ENCODE measurements around the gene SLX4IP.

The SLX4IP gene

DNA sequence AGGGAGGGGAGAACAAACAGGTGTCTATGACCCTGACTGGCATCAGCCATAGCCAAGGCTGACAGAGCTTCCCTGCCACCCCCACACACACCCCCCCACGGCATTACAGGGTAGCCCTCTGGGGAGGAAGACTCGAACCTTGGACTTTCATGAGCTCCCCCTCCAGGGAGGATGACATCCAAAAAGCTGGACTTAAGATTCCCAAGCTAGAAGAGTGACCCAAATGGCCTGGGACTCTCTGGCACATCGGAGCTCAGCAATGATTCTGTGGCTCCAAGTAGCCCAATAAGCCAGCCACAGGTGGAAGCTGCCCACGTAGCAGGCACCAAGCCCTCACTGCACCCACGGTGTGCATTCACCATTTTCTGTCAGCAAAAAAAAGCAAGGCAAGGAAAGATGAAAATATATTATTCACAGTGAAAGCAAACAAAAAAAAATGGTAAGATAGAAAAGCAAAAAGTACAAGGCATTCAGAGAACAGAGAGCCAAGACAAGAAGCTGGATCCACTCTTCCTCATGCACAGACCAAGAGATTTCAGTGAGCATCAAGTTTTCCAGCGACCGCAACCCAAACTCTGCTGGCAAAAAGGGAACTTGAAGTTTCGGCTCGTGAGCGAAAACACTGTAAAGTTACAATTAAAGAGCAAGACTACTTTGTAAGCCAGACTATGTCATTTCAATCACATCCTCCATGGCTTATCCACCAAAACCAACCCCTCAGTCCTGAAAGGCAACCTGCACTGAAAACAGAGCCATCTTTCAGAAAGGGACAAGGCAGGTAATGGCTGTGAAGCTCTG is 227.8 kb downstream of the SLX4IP start:
- no peak for TF ChIP-seq ZNF660 (tag by site-specific recombination; IDR thresholded peaks at IDR 0.05)
- TF ChIP-seq ZNF398 (tag by site-specific recombination; IDR thresholded peaks at IDR 0.05): no peak
- TF ChIP-seq FEZF1 (tag by site-specific recombination; IDR thresholded peaks at IDR 0.05): no peak
- no peak for TF ChIP-seq RBAK (tag by site-specific recombination; IDR thresholded peaks at IDR 0.05)
- TF ChIP-seq ZXDB (tag by site-specific recombination; IDR thresholded peaks at IDR 0.05): no peak
- TF ChIP-seq ZNF76 (tag by site-specific recombination; IDR thresholded peaks at IDR 0.05; ENCODE audit: borderline replicate concordance, low read depth): no peak
- no peak for TF ChIP-seq ZNF366 (tag by site-specific recombination; conservative IDR thresholded peaks at IDR 0.05)
- no peak for TF ChIP-seq SALL2 (tag by site-specific recombination; IDR thresholded peaks at IDR 0.05; ENCODE audit: borderline replicate concordance)
- TF ChIP-seq ZNF600 (tag by site-specific recombination; IDR thresholded peaks at IDR 0.05): no peak
- TF ChIP-seq, protein P1, sequence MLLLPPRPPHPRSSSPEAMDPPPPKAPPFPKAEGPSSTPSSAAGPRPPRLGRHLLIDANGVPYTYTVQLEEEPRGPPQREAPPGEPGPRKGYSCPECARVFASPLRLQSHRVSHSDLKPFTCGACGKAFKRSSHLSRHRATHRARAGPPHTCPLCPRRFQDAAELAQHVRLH (tag by site-specific recombination; IDR thresholded peaks at IDR 0.05): no peak
- no peak for TF ChIP-seq ZNF433 (tag by site-specific recombination; IDR thresholded peaks at IDR 0.05; ENCODE audit: low read depth)
- TF ChIP-seq ZNF664 (tag by site-specific recombination; IDR thresholded peaks at IDR 0.05): no peak
- no peak for TF ChIP-seq ZBTB17 (tag by site-specific recombination; IDR thresholded peaks at IDR 0.05)
- no peak for TF ChIP-seq KLF16 (tag by site-specific recombination; IDR thresholded peaks at IDR 0.05)
- no peak for TF ChIP-seq ZNF704 (tag by site-specific recombination; IDR thresholded peaks at IDR 0.05)
- TF ChIP-seq, protein P2, sequence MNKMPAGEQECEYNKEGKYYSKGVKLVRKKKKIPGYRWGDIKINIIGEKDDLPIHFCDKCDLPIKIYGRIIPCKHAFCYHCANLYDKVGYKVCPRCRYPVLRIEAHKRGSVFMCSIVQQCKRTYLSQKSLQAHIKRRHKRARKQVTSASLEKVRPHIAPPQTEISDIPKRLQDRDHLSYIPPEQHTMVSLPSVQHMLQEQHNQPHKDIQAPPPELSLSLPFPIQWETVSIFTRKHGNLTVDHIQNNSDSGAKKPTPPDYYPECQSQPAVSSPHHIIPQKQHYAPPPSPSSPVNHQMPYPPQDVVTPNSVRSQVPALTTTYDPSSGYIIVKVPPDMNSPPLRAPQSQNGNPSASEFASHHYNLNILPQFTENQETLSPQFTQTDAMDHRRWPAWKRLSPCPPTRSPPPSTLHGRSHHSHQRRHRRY (tag by site-specific recombination; IDR thresholded peaks at IDR 0.05): no peak
- no peak for TF ChIP-seq ZNF423 (tag by site-specific recombination; IDR thresholded peaks at IDR 0.05)
- TF ChIP-seq ZNF121 (tag by site-specific recombination; IDR thresholded peaks at IDR 0.05): no peak
- no peak for TF ChIP-seq ZNF510 (tag by site-specific recombination; IDR thresholded peaks at IDR 0.05; ENCODE audit: insufficient replicate concordance)
- TF ChIP-seq ZNF791 (tag by site-specific recombination; IDR thresholded peaks at IDR 0.05): no peak
- no peak overlapping the region for H3K4me3 ChIP-seq (ENCODE audit: low read depth, low read length)
- peaks cover 28% of the 10 kb centered on the region for H3K4me1 ChIP-seq (ENCODE audit: control insufficient read depth, insufficient read depth, low read length)
- peaks cover 0 to 65% of the 10 kb centered on the region in 2 experiments; a peak in 2 of 3 replicates for H3K36me3 ChIP-seq (ENCODE audit: control insufficient read depth in 2 of 2, insufficient read depth in 1 of 2, low read length in 2 of 2)
- H3K27ac ChIP-seq (ENCODE audit: extremely low read depth, low read depth, low read length): no peak overlapping the region
- H3K9me3 ChIP-seq (ENCODE audit: control insufficient read depth, insufficient read depth, low read depth, low read length): no peaks in the 10 kb centered on the region
- ChIA-PET CTCF (interaction anchor here (0.7 to 1.4 kb wide), 2 partner anchors 8 to 16 kb away, joined by 5 read pairs; no protein-coding TSS in a partner anchor), POLR2A (interaction anchor here (1.2 to 2.4 kb wide), 2 partner anchors 8 to 11 kb away, joined by 3 to 6 read pairs; partner anchors contain the start of gene JAG1)

DNA sequence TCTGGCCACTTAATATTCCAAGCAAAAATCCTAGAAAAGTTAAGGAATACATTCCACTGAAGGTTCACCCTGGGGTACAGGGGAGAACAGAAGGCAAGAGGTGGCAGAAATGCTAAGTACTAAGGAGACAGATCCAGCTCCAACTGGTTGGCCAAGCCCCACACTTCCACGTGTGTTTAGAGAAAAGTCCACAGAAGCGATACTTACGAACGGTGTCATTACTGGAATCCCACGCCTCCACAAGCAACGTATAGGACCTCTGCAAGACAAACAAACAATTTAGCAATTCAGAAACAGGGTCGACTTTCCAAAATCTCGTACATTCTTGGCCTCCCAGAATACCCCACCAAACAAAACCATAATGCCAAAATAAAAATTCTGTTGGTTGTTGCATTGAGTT is 228.7 kb downstream of the SLX4IP start:
- Histone ChIP-seq H3K4me1 (ENCODE audit: control insufficient read depth, insufficient read depth, low read length) (peaks cover 31% of the 10 kb centered on the region), H3K4me3 (ENCODE audit: low read depth, low read length) (no peak overlapping the region), H3K36me3 (ENCODE audit: control insufficient read depth in 2 of 2, insufficient read depth in 1 of 2, low read length in 2 of 2) (peaks cover 0 to 64% of the 10 kb centered on the region in 2 experiments; a peak in 2 of 3 replicates), H3K27ac (ENCODE audit: extremely low read depth, low read depth, low read length) (no peak overlapping the region), H3K9me3 (ENCODE audit: control insufficient read depth, insufficient read depth, low read depth, low read length) (no peaks in the 10 kb centered on the region)
- ChIA-PET POLR2A (interaction anchor here (1.2 kb wide), 1 partner anchor 10 kb away, joined by 3 read pairs; the partner anchor contains the start of gene JAG1), CTCF (interaction anchor here (0.7 kb wide), 1 partner anchor 68 kb away, joined by 6 read pairs; no protein-coding TSS in a partner anchor)
- TF ChIP-seq KLF7 (tag by site-specific recombination; IDR thresholded peaks at IDR 0.05; ENCODE audit: borderline replicate concordance): no peak
- no peak for TF ChIP-seq CTCF (tag by site-specific recombination; IDR thresholded peaks at IDR 0.05)
- TF ChIP-seq, protein P3, sequence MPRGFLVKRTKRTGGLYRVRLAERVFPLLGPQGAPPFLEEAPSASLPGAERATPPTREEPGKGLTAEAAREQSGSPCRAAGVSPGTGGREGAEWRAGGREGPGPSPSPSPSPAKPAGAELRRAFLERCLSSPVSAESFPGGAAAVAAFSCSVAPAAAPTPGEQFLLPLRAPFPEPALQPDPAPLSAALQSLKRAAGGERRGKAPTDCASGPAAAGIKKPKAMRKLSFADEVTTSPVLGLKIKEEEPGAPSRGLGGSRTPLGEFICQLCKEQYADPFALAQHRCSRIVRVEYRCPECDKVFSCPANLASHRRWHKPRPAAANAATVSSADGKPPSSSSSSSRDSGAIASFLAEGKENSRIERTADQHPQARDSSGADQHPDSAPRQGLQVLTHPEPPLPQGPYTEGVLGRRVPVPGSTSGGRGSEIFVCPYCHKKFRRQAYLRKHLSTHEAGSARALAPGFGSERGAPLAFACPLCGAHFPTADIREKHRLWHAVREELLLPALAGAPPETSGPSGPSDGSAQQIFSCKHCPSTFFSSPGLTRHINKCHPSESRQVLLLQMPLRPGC (tag by site-specific recombination; IDR thresholded peaks at IDR 0.05): no peak
- TF ChIP-seq ZNF202 (tag by site-specific recombination; IDR thresholded peaks at IDR 0.05; ENCODE audit: borderline replicate concordance): no peak
- TF ChIP-seq ZNF366 (tag by site-specific recombination; conservative IDR thresholded peaks at IDR 0.05): no peak
- TF ChIP-seq ZNF514 (tag by site-specific recombination; IDR thresholded peaks at IDR 0.05): no peak
- TF ChIP-seq ZNF660 (tag by site-specific recombination; IDR thresholded peaks at IDR 0.05): no peak

Measured in HEK293 (cell line).